Thyroid gland (tissue), 4 donors: Measurements from ENCODE around the gene FAM124A.

Source experiments
- POLR2A ChIP-seq, 2 donors: fragments of 450-650 bp; IDR thresholded peaks; one replicate each; pipeline ENCODE4 v1.6.1; 2017; ENCODE audit warnings: antibody characterized with exemption in 2 of 2, mild to moderate bottlenecking in 2 of 2, moderate library complexity in 1 of 2
- TF ChIP-seq, protein P1 (sequence below), 6 experiments: fragments of 200-600 bp in 3 of 6; fragments of 450-650 bp in 3 of 6; sonication (generic) in 3 of 6; IDR thresholded peaks; one replicate each; pipeline ENCODE4 v1.5.1; 2016 to 2019; ENCODE audit warnings: antibody characterized with exemption in 6 of 6, mild to moderate bottlenecking in 2 of 6, inconsistent platforms in 1 of 6, moderate library complexity in 1 of 6

GRCh38 chr13:51252954-51253532, 30.8 kb downstream of the FAM124A start:
- TF ChIP-seq, protein P1, sequence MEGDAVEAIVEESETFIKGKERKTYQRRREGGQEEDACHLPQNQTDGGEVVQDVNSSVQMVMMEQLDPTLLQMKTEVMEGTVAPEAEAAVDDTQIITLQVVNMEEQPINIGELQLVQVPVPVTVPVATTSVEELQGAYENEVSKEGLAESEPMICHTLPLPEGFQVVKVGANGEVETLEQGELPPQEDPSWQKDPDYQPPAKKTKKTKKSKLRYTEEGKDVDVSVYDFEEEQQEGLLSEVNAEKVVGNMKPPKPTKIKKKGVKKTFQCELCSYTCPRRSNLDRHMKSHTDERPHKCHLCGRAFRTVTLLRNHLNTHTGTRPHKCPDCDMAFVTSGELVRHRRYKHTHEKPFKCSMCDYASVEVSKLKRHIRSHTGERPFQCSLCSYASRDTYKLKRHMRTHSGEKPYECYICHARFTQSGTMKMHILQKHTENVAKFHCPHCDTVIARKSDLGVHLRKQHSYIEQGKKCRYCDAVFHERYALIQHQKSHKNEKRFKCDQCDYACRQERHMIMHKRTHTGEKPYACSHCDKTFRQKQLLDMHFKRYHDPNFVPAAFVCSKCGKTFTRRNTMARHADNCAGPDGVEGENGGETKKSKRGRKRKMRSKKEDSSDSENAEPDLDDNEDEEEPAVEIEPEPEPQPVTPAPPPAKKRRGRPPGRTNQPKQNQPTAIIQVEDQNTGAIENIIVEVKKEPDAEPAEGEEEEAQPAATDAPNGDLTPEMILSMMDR (IDR thresholded peaks at IDR 0.05): no peak
- no peak for TF ChIP-seq POLR2A (IDR thresholded peaks at IDR 0.05)
